Stimulated activated CD8-positive, alpha-beta memory T cell treated with anti-CD3 and anti-CD28 coated beads, Interleukin-12 subunit alpha, Interleukin-12 subunit beta, amount 100 ng/mL, for 4 hours (primary cell): ENCODE measurements around the gene MIA3.

Experiments used
- DNase-seq: peaks from one replicate; pipeline ENCODE4 v3.0.0-alpha.2; 2020; ENCODE audit warnings: low read depth

MIA3 gene

GRCh38 chr1:222618880-222619596 lies 1.1 kb downstream of the MIA3 start:
- no peak for DNase-seq

GRCh38 chr1:222620566-222620965 lies 2.7 kb downstream of the MIA3 start:
- DNase-seq: no peak

GRCh38 chr1:222622765-222623164 lies 4.9 kb downstream of the MIA3 start:
- no peak for DNase-seq

- DNase-seq: no peak
Measured at GRCh38 chr1:222623458-222623857, 5.6 kb downstream of the MIA3 start.

- no peak for DNase-seq
Measured at GRCh38 chr1:222624214-222624613, 6.3 kb downstream of the MIA3 start.

- DNase-seq: no peak
Measured at GRCh38 chr1:222627232-222627631, 9.3 kb downstream of the MIA3 start.

- DNase-seq: no peak
Measured at GRCh38 chr1:222629921-222630535, 12.1 kb downstream of the MIA3 start.

GRCh38 chr1:222631611-222632208 lies 13.8 kb downstream of the MIA3 start:
- DNase-seq: no peak

- DNase-seq: no peak
Measured at GRCh38 chr1:222632749-222633148, 14.9 kb downstream of the MIA3 start.

GRCh38 chr1:222634180-222635013 lies 16.5 kb downstream of the MIA3 start:
- no peak for DNase-seq

- no peak for DNase-seq
Measured at GRCh38 chr1:222641269-222641948, 23.5 kb downstream of the MIA3 start.

- no peak for DNase-seq
Measured at GRCh38 chr1:222642468-222642867, 24.6 kb downstream of the MIA3 start.

- DNase-seq: no peak
Measured at GRCh38 chr1:222643606-222643937, 25.7 kb downstream of the MIA3 start.

- peak; percentile 93 for DNase-seq
Measured at GRCh38 chr1:222643938-222644635, 26.2 kb downstream of the MIA3 start.

- DNase-seq: no peak
Measured at GRCh38 chr1:222644636-222644980, 26.7 kb downstream of the MIA3 start.

- DNase-seq: no peak
Measured at GRCh38 chr1:222652676-222653075, 34.8 kb downstream of the MIA3 start.

- DNase-seq: no peak
Measured at GRCh38 chr1:222653178-222653827, 35.4 kb downstream of the MIA3 start.

- peak; percentile 54 for DNase-seq
Measured at GRCh38 chr1:222654849-222655248, 37.0 kb downstream of the MIA3 start.

- DNase-seq: no peak
Measured at GRCh38 chr1:222656391-222657155, 38.7 kb downstream of the MIA3 start.

GRCh38 chr1:222657899-222658298 lies 40.0 kb downstream of the MIA3 start:
- no peak for DNase-seq
